K562 (cell line): Measurements from ENCODE around the gene NR3C1. TPM values are rescaled to one million over a fixed set of nuclear protein-coding genes. Genes with fewer than 3 reads are reported as not detected.

Experiments used
- ARID4B ChIP-seq: sonication (generic); formaldehyde crosslinking; IDR thresholded peaks from 2 replicates; pipeline ENCODE4 v1.8.0; 2022; ENCODE audit warnings: mild to moderate bottlenecking, missing genetic modification reagents
- ATF3 ChIP-seq, 2 experiments: fragments of 450-650 bp in 1 of 2; sonication (generic) in 1 of 2; formaldehyde crosslinking in 1 of 2; IDR thresholded peaks in 1 of 2; conservative IDR thresholded peaks in 1 of 2; 2 replicates each; pipeline versions ENCODE4 v1.6.1 to v1.8.1; 2016 to 2023; ENCODE audit warnings: mild to moderate bottlenecking in 2 of 2, moderate library complexity in 2 of 2, inconsistent platforms in 1 of 2, missing genetic modification reagents in 1 of 2
- CBX2 ChIP-seq: fragments of 200-600 bp; sonication (generic); IDR thresholded peaks from one replicate; pipeline ENCODE4 v1.6.1; 2012; ENCODE audit warnings: mild to moderate bottlenecking, low read length, inconsistent platforms; ENCODE audit not compliant: insufficient read depth, poor library complexity, severe bottlenecking
- CCNT2 ChIP-seq: IDR thresholded peaks from 2 replicates; pipeline ENCODE4 v1.6.1; 2011; ENCODE audit warnings: borderline replicate concordance, low read depth, mild to moderate bottlenecking, moderate library complexity, mixed read lengths, low read length; ENCODE audit not compliant: insufficient read length; ENCODE audit errors: extremely low read depth
- CHD1 ChIP-seq: fragments of 200-600 bp; sonication (generic); IDR thresholded peaks from one replicate; pipeline ENCODE4 v1.6.1; 2012; ENCODE audit warnings: mild to moderate bottlenecking, moderate library complexity, low read length, inconsistent platforms
- COPS2 ChIP-seq: fragments of 450-650 bp; conservative IDR thresholded peaks from 2 replicates; pipeline ENCODE4 v1.6.1; 2016; ENCODE audit warnings: mild to moderate bottlenecking, moderate library complexity
- FOXK2 ChIP-seq, 2 experiments: fragments of 450-650 bp; IDR thresholded peaks in 1 of 2; conservative IDR thresholded peaks in 1 of 2; 2 replicates each; pipeline ENCODE4 v1.6.1; 2016; ENCODE audit warnings: low read depth in 2 of 2, mild to moderate bottlenecking in 1 of 2
- GABPA ChIP-seq: fragments of 200-800 bp; sonication (Bioruptor generic); conservative IDR thresholded peaks from 2 replicates; pipeline ENCODE4 v1.6.1; 2016; ENCODE audit warnings: low read depth, missing genetic modification characterization, missing compliant biosample characterization
- HMGN3 ChIP-seq: IDR thresholded peaks from 2 replicates; pipeline ENCODE4 v1.6.1; 2011; ENCODE audit warnings: borderline replicate concordance, low read depth, mild to moderate bottlenecking, mixed read lengths, low read length; ENCODE audit not compliant: insufficient read length; ENCODE audit errors: extremely low read depth
- MNT ChIP-seq, 2 experiments: fragments of 450-650 bp; conservative IDR thresholded peaks; 2 replicates each; pipeline ENCODE4 v1.6.1; 2017; ENCODE audit warnings: mild to moderate bottlenecking in 2 of 2, moderate library complexity in 2 of 2
- POLR2G ChIP-seq: fragments of 200-400 bp; formaldehyde crosslinking; IDR thresholded peaks from 2 replicates; pipeline ENCODE4 v1.6.1; 2017; ENCODE audit warnings: low read depth, mild to moderate bottlenecking, antibody characterized with exemption, low read length, moderate library complexity
- RAD21 ChIP-seq, 2 experiments: fragments of 250-450 bp in 1 of 2; fragments of 450-650 bp in 1 of 2; sonication (Bioruptor Pico) in 1 of 2; formaldehyde crosslinking in 1 of 2; IDR thresholded peaks in 1 of 2; conservative IDR thresholded peaks in 1 of 2; 2 replicates each; pipeline versions ENCODE4 v1.4.0 to v1.8.0; 2020 to 2022; ENCODE audit warnings: mild to moderate bottlenecking in 2 of 2, moderate library complexity in 1 of 2
- RB1 ChIP-seq: fragments of 450-650 bp; IDR thresholded peaks from 2 replicates; pipeline ENCODE4 v1.6.1; 2017; ENCODE audit warnings: low read depth, mild to moderate bottlenecking
- TAF1 ChIP-seq: IDR thresholded peaks from 2 replicates; pipeline ENCODE4 v1.6.1; 2011; ENCODE audit warnings: mild to moderate bottlenecking, low read length, moderate library complexity; ENCODE audit not compliant: insufficient read depth, control insufficient read depth, severe bottlenecking; ENCODE audit errors: extremely low read depth
- ZNF143 ChIP-seq: sonication (generic); formaldehyde crosslinking; IDR thresholded peaks from 2 replicates; pipeline ENCODE4 v1.9.0; 2022; ENCODE audit warnings: mild to moderate bottlenecking, missing genetic modification reagents
- ZNF766 ChIP-seq: fragments of 200-800 bp; sonication (Bioruptor generic); conservative IDR thresholded peaks from 2 replicates; pipeline ENCODE4 v1.6.1; 2016; ENCODE audit warnings: missing genetic modification characterization, missing compliant biosample characterization
- ZSCAN29 ChIP-seq: fragments of 450-650 bp; IDR thresholded peaks from 2 replicates; pipeline ENCODE4 v1.6.1; 2017
- polyA plus RNA-seq, 8 experiments: library from polyadenylated mRNA; depleted of rRNA in 4 of 8; stranded (reverse) in 5 of 8; unstranded in 3 of 8; fragments of >200 nt; fragmentation: Nextera tagmentation in 2 of 8; fragmentation: Illumina TruSeq in 1 of 8; extraction: Ambion mirVana in 2 of 8; extraction: Trizol in 1 of 8; gene quantifications; 2 replicates each; pipeline versions ENCODE4 v1.2.1 to v1.2.3, GENCODE V29; 2011 to 2014; ENCODE audit warnings: inconsistent platforms in 1 of 8, missing spikeins in 1 of 8
- total RNA-seq, 7 experiments: library from RNA; depleted of rRNA in 6 of 7; stranded (reverse); fragments of >200 nt in 6 of 7; fragmentation: Illumina TruSeq in 2 of 7; extraction: Trizol in 2 of 7; gene quantifications; 2 replicates each; pipeline versions ENCODE4 v1.2.1 to v1.2.3, GENCODE V29; 2011 to 2021; ENCODE audit warnings: low replicate concordance in 1 of 7

Gene NR3C1
- total and polyA plus RNA-seq, 9 of the 15 experiments (the other 6 are each of a cell fraction or from before 2014, with no cell fraction given): 8.2 to 36.0 (median 15.0) TPM

- TF ChIP-seq ATF3 (IDR thresholded peaks at IDR 0.05): no peak
- 0 out of 2 replicates have a peak, but pooled peaks have one; percentile 30 for TF ChIP-seq ATF3 (CRISPR knock-in tag; conservative IDR thresholded peaks at IDR 0.05)
- peak; percentile 48 for TF ChIP-seq CCNT2
- 0 out of 2 replicates have a peak, but pooled peaks have one; percentile 25 for TF ChIP-seq ZNF766 (CRISPR knock-in tag)
- 0 out of 2 replicates have a peak, but pooled peaks have one; percentile 17 for TF ChIP-seq ZSCAN29
- TF ChIP-seq POLR2G: peak; percentile 62
- TF ChIP-seq HMGN3: peak; percentile 7
- TF ChIP-seq ARID4B: peak; percentile 76
- peak; percentile 71 for TF ChIP-seq CHD1
- TF ChIP-seq RB1: peak; percentile 52; the same call in 1 of the 2 replicates
- no peak for TF ChIP-seq COPS2
- peak; percentile 37 for TF ChIP-seq TAF1
- peak in 1 of 2 experiments; percentile 63; a peak in 2 of 4 replicates for TF ChIP-seq MNT (conservative IDR thresholded peaks at IDR 0.05)
- peak; percentile 19 to 47; a peak in 1 of 4 replicates for TF ChIP-seq FOXK2 (conservative IDR thresholded peaks at IDR 0.05 in 1 of 2, IDR thresholded peaks at IDR 0.05 in 1 of 2; ENCODE audit: low read depth in 2 of 2)
- TF ChIP-seq GABPA (tag): peak; percentile 42
- no peak for TF ChIP-seq CBX2
- TF ChIP-seq ZNF143 (CRISPR knock-in tag): no peak
- 0 out of 4 replicates have a peak, but pooled peaks of 1 of the 2 experiments have one; percentile 2 for TF ChIP-seq RAD21 (CRISPR knock-in tag; conservative IDR thresholded peaks at IDR 0.05 in 1 of 2, IDR thresholded peaks at IDR 0.05 in 1 of 2)
Measured at GRCh38 chr5:143402553-143403333, 743 bp downstream of the NR3C1 start (continued).
